ENCODE data around the gene CLASP1. TPM values are rescaled to one million over a fixed set of nuclear protein-coding genes. Genes with fewer than 3 reads are reported as not detected.
"Not testable (repeated sequence)": the region's sequence is repeated elsewhere in the genome, so short reads cannot be mapped to it uniquely, and the experiment has no call there.

The CLASP1 gene
- total RNA-seq, 1 donor from 2014 or later, result 76.0 TPM

DNA sequence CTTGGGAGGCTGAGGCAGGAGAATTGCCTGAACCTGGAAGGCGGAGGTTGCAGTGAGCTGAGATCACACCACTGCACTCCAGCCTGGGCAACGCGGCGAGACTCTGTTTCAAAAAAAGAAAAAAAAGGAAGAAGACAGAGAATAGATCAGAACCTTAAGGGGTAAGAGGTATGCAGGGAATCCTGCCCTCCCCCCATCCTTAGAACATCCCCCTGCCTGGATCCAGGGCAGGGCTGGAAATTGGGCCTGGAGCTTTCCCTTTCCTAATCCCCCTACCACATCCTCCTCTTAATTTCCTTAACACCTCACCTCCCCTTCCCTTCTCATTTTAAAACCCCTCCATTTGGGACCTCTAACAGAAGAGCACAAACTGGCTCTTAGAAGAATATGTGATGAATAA lies 62.1 kb downstream of the CLASP1 start:
- intact Hi-C loops (cut with micrococcal nuclease), result no loop called here

DNA sequence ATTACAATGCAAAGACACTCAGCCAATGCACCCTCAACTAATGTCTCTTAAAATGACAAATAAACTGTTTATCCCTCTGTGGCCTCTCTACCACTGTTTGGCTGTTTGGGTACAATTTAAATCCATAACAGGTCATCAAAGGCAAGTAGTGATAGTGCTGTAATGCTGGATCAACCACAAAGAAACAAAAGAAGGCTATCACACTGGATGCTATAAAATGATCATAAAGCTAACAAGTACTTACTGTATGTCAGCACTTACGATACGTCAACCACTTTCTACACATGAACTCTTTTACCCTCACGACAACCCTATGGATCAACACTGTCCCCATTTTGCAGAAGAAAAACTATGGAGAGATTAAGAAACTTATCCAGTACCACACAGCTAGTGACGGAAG lies 64.5 kb downstream of the CLASP1 start:
- intact Hi-C loops (cut with micrococcal nuclease), result no loop called here

DNA sequence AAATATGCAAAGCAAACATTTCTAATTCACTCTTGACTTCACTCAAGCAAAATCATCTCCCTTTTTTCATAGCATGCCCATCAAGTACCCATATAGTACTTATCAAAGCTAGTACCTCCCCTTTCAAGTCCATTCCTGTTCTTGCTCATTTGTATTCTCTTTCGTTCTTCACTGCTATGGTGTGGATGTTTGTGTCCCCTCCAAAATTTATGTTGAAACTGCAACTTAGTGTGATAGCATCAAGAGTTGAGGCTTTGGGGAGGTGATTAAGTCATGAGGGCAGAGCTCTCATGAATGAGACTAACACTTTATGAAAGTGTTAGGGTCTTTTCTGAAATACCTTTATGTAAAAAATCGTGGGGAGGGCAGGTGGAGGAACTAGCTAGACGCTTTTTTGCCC lies 65.7 kb downstream of the CLASP1 start:
- intact Hi-C loops (cut with micrococcal nuclease), result no loop called here

DNA sequence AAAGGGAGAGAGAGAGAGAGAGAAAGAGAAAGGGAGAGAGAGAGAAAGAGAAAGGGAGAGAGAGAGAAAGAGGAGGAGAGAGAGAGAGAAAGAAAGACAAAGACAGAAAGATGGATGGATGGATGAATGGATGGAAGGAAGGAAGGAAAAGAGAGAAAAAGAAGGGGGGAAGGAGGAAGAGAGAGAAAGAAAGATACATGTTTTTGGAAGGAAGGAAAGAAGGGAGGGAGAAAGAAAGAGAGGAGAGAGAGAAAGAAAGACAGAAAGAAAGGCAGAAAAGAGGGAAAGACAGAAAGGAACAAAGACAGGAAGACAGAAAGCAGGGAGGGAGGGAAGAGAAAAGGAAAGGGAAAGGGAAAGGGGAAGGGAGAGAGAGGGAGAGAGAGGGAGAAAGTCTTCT lies 67.0 kb downstream of the CLASP1 start:
- intact Hi-C loops (cut with micrococcal nuclease), result no loop called here

DNA sequence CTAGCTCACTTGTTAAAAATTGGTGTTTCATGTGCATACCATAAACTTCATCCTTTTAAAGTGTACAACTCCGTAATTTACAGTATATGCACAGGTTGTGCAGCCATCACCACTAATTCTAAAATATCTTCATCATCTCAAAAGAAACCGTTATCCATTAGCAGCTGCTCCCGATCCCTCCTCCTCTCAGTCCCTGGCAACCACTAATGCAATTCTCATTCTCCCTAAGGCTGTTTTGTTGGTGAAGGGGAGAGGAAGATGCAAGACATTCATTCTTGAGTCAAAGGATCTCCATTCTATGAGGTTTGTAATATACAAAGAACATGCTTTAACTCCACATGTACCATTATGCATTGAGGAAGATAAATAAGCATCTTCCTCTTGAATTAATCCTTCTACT lies 70.0 kb downstream of the CLASP1 start:
- intact Hi-C loops (cut with micrococcal nuclease), result no loop called here

DNA sequence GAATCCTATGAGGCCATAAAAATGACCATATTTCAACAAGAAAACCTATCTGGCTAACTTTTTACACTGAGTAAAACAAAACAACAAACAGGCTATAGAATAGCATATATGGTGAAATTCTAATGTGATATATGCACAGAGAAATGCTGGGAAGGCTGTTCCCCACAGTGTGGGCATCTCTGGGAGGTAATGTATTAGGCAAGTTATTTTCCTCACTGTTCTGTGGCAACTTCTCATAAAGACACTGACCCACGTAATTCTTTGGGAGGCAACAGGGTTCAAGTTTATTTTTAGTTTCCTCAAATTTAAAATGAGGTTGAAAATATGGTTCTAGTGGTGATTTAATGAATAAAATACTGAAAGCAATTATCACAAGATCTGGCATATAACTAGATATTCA lies 71.9 kb downstream of the CLASP1 start:
- intact Hi-C loops (cut with micrococcal nuclease), result no loop called here

DNA sequence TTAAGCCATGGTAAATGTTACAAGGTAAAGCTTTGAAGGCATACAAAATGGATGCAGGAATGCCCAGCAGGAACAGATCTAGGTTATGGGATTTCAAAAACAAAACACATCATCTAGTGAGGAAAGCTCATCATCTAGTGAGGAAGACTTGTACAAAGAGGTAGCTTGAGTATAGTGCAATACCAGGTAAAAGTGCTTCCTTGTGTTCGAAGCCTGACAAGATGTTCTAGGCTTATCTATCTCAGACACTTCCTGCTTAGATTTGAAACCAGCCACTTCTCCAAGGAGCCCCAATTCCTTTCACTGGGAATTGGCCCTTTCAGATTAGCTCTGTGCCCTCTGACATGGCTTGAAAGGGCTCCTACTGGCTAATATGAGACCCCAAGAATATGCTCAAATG lies 73.0 kb downstream of the CLASP1 start:
- intact Hi-C loops (cut with micrococcal nuclease), result no loop called here

DNA sequence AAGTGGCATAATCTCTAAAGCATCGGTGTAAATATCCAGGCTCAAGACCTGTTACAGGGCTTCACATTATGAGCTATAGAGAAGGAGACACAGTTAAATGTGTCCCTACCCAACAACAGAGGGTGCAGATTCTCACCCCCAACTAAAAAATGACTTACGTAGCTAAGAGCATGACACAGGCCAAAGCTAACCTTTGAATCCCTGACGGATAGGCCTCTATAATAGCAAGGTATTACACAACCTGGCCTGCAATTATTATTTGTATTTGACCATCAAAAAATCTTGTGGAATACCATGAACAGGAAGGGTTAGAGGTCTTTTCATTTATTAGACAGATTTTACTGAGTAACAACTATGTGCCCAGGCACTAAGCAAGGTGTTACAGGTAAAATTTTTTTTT lies 73.5 kb downstream of the CLASP1 start:
- intact Hi-C loops (cut with micrococcal nuclease), result no loop called here

DNA sequence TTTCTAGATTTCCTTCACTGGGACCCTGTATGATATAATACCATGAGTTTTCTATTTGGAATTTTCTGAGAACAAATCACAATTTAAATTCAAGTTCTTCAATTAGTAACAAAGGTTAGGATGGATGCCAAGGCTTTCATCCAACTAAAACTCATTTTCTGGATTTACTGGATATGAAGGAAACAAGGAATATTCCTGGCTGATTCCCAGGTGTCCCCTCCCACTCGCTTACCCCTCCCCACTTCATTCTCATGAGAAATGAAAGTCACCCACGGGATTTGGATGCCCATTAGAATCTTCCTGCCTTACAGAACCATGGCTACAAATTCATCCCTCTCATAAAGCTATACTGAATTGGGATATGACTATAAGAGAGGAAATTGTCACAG lies 78.6 kb downstream of the CLASP1 start:
- intact Hi-C loops (cut with micrococcal nuclease), result no loop called here

DNA sequence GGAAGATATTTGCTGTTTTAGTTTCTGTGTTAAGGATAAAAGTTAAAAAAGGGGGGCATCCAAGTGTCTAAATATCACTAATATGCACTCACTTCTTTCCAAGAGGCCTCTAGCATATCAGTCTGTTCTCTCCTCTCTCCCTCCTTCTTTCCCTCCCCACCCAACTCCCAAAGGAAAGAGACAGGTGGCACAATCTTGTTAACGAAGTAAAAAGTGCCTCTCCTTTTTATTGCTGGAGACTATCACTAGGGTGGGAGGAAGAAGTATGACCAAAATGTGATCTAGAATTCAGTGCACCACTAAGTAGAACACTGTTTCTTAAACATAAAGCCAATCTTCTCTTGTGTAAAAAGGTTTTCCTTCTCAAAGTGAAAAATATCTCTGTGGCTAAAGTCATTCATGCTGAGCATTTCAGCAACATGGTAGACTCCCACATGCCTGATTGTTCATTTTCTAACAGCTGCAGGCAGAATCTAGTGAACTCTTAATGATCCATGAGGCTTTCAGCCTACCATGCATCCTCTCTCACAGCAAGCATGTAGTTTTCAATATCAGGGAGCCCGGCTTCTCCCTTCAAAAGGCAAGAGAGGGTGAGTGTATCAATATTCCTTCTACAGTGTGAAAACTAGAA lies 79.1 kb downstream of the CLASP1 start:
- intact Hi-C loops (cut with micrococcal nuclease), result no loop called here

DNA sequence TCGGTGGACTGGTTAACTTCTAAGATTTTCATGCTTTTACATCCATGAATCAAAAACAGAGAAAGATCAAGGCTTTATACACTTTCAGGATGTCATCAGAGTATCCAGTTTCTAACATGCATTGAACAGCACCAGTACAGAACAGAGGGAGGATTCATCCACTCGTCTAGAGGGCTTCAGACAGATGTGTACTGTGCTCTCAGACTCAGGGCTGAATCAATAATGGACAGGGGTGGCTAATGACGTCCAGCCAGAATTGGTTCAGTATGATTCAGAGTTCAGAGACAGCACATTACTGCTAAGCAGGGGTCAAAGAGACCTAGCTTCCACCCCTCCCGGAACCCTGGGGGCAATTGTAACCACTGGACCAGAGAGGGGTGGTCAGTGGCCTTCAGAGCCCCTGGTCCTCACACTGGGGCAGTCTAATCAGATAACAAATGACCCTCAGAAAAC lies 81.3 kb downstream of the CLASP1 start:
- intact Hi-C loops (cut with micrococcal nuclease), result no loop called here

DNA sequence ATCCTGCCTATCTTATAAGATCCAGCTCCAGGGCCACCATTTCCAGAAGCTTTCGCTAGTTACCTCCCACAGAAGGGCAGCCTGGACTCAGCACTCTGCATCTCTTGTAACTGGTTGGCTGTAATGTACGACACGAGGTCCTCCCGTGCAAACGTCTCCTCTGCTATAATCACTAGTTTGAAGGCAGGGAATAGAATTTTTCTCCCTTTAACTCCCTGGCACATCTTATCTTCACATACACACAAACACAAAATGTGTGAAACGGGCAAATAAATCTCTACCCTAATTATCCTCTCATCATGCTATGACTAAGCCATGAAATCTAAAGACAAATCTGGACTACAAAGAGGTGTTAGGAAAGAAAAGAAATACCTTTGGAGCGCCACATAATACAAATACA lies 81.8 kb downstream of the CLASP1 start:
- intact Hi-C loops (cut with micrococcal nuclease), result no loop called here

DNA sequence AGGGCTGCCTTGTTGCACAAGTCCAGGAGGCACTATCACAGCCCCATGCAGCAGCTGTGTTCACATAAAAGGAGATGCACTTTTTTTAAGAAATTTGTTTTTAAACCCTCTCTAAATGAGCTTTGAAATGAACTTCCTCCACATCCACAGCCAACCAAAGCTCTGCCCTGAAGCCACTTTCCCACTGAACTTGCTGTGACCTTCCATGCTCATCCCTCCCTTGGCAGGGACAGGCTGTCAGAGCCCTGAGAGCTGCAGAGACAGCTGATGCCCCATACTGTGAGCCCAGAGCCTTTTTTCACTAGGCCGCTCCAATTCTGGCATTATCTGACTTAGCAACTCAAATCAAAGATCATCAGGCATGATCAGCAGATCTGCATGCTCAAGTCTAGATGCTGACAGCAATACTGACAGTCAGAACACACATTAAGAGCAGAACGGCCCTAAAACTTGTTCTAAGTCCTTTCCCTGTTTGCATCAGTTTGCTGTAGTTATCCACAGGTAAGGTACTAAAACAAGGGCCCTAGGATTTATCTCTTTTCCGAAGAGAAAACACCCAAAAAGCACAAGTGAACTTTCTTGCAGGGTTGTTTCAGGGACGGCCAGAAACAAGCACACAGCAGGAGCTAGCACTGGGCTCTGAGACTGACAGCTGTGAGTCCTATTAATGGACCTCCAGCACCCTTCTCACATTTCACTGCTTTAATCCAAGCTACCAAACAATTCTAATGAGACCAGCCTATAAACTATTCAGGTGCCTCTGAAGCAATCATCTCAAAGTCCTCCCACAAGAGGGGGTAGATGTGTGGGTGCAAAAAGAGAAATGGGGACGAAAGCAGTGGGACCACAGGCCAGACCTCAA lies 83.6 kb downstream of the CLASP1 start:
- intact Hi-C loops (cut with micrococcal nuclease), result no loop called here

DNA sequence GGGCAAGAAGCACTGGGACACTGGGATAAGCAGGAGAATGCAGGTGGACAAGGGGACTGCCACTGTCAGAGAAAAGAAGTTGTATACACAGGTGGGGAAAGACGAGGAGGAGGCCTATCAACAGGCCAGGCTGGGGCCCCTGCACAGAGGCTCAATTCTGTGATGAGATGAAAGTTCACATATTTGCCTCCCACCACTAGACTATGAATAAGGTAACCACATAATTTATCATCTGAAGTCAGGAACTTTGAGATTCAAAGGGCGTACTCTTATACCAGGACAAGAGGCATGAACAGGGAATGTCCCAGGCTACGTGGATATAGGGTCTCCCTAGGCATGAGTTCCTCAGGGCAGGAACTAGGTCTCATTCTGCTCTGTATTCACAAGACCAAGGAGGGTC lies 84.4 kb downstream of the CLASP1 start:
- intact Hi-C loops (cut with micrococcal nuclease), result no loop called here

DNA sequence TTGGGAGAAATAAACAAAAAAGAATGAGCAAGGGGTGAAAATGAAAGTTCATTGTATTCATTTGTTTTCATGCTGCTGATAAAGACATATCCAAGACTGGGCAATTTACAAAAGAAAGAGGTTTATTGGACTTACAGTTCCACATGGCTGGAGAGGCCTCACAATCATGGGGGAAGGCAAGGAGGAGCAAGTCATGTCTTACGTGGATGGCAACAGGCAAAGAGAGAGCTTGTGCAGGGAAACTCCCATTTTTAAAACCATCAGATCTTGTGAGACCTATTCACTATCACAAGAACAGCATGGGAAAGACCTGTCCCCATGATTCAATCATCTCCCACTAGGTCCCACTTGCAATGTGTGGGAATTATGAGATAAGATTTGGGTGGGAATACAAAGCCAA lies 85.5 kb downstream of the CLASP1 start:
- intact Hi-C loops (cut with micrococcal nuclease), result not testable (repeated sequence)

DNA sequence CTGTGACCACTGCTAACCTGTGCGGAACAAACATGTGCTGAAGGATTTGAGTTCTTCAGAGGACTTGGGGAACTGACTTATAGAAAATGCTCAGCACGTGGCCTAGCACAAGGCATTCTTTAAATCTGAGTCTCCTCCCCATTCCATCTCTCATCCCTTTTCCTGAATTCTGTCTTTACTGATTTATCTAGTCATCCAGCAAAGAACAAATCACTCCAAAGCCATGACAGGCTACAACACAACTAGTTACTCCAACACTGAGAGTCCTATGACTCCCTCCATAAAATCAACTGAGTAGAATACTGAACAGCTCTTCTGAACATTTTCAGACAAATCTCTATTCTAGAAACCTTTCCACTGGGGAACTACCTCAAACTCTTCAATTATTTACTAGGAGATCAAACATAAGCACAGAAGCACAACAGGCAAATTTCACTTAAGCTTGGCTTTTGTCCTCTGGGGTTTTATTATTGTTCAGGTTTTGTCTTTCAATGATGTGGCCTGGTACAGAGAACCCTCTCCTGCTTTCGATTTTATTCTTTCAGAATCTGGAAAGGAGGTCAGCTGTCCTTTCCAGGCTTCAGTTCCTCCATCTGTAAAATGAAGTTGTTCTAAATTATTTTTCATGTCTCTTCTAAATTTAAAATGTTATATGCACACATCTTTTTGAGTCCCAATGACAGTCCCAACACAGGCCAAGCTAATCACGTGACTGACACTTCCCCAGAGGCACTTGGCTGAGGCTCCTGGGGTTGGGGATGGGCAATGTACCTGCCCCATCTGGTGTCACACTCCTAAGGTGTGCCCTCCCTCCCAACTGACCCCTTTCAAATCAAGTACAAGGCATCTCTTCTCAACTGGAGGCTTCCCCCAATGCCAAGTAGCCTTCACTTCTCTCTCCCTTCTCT lies 86.7 kb downstream of the CLASP1 start:
- intact Hi-C loops (cut with micrococcal nuclease), result no loop called here

DNA sequence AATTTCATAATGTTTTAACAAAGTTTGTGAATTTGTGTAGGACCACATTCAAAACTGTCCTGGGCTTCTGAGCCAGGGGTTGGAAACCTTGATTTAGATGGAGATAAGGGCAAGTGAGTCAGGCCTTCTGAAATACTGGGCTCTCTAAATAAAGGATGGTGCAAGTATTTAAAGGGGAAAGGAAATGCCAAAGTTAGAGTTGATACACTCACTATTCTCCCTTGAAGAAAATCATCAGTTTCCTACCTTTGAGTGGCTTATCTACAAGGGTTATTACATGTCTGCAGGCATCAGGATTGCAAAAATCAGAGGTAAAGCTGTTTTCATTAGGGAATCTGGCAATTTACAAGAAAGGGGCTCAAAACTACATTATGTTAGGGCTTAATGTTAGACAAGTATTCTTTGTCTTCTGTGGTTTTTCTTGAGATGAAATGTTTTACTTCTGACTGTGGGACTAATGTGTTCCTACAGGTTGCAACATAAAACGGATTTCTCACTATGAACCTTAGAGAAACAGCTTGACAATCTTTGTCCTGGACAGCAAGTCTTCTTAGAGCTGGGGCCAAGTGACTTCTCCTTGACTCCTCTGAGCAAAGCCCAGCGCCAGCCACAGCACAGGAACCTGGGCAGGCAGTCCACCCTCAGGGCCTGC lies 87.5 kb downstream of the CLASP1 start:
- intact Hi-C loops (cut with micrococcal nuclease), result no loop called here

DNA sequence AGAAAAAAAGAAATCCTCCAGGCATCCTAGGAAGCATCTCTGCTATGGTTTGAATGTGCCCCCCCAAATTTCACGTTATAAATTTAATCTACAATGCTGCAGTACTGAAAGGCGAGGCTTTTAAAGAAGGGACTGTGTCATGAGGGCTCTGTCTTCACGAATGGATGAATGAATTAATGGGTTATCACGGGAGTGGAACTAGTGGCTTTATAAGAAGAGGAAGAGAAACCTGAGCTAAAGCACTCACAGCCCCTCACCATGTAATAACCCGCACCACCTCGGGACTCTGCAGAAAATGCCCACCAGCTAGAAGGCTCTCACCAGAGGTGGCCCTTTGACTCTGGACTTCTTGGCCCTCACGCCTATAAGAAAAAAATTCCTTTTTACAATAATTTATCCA lies 90.9 kb downstream of the CLASP1 start:
- intact Hi-C loops (cut with micrococcal nuclease), result no loop called here

DNA sequence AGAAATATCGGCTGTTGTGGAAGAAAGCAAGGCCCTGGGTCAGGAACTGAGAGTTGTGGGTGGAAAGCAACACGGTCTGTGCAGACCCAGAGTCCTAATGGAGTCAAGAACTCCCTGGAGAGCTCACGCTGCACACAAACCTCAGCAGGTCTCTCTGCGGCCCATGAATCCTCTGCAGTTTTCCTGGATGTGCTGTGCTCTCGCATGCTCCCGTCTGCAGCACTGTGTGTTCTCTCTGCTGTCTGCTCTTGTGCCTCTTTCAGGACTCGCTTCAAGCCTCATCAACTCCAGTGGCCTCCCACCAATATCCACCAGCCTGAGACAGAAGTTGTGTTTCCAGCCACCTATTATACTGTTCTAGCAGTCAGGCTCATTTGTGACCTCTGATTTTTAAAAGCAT lies 94.3 kb downstream of the CLASP1 start:
- intact Hi-C loops (cut with micrococcal nuclease), result no loop called here

DNA sequence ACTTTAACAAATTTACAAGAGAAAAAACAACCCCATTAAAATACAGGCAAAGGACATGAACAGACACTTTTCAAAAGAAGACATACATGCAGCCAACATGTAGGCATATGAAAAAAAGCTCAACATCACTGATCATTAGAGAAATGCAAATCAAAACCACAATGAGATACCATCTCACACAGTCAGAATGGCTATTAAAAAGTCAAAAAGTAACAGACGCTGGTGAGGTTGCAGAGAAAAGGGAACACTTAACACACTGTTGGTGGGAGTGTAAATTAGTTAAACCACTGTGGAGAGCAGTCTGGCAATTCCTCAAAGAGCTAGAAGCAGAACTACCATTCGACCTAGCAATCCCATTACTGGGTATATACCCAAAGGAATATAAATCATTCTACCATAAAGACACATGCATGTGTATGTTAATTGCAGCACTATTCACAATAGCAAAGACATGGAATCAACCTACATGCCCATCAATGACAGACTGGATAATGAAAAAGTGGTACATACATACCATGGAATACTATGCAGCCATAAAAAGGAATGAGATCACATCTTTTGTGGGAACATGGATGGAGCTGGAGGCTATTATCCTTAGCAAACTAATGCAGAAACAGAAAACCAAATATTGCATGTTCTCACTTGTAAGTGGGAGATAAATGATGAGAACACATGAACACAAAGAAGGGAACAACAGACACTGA lies 96.6 kb downstream of the CLASP1 start:
- intact Hi-C loops (cut with micrococcal nuclease), result not testable (repeated sequence)

DNA sequence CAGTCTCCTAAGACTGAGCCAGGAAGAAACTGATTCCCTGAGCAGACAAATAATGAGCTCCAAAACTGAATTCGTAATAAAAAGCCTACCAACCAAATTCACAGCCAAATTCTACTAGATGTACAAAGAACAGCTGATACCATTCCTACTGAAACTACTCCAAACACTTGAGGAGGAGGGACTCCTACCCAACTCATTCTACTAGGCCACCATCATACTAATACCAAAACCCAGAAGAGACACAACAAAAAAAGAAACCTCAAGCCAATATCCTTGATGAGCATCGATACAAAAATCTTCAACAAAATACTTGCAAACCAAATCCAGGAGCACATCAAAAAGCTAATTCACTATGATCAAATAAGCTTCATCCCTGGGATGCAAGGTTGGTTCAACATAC lies 98.6 kb downstream of the CLASP1 start:
- intact Hi-C loops (cut with micrococcal nuclease), result no loop called here

Data from T-helper 1 cell treated with Interleukin-12 subunit alpha and Interleukin-12 subunit beta and Interleukin-4 antibody, amounts not matched to agents 30 ng/mL and 1 ng/mL, for 36 hours (primary cell).